Right hindlimb (tissue), 1 donor: ENCODE data around the gene INAFM2.

Source experiments
- DNase-seq: peaks from one replicate; pipeline ENCODE4 v3.0.0-alpha.2; 2018

Gene INAFM2

GRCh38 chr15:40365624-40366456 is 42.3 kb downstream of the INAFM2 start:
- DNase-seq: no peak

- DNase-seq: peak; percentile 51
These were observed 43.2 kb downstream of the INAFM2 start for GRCh38 chr15:40366457-40367370.

- no peak for DNase-seq
These were observed 43.8 kb downstream of the INAFM2 start for GRCh38 chr15:40367371-40367685.

GRCh38 chr15:40367686-40368611 is 44.5 kb downstream of the INAFM2 start:
- DNase-seq: peak; percentile 88

GRCh38 chr15:40368719-40369473 is 45.4 kb downstream of the INAFM2 start:
- DNase-seq: no peak

- DNase-seq: no peak
These were observed 46.0 kb downstream of the INAFM2 start for GRCh38 chr15:40369474-40369869.

GRCh38 chr15:40369971-40370370 is 46.5 kb downstream of the INAFM2 start:
- no peak for DNase-seq

GRCh38 chr15:40372981-40373380 is 49.5 kb downstream of the INAFM2 start:
- no peak for DNase-seq
